Parathyroid adenoma (tissue), 2 donors: ENCODE data around the gene SLC22A3.

Source experiments
- H2AFZ ChIP-seq: fragments of 300-600 bp; sonication (generic); one replicate; pipeline ENCODE4 v1.7.0; 2017; ENCODE audit warnings: antibody characterized with exemption, mild to moderate bottlenecking
- H3K27ac ChIP-seq: fragments of 300-600 bp; sonication (generic); one replicate; pipeline ENCODE4 v1.7.0; 2017
- H3K27me3 ChIP-seq: fragments of 300-600 bp; sonication (generic); one replicate; pipeline ENCODE4 v1.7.0; 2017; ENCODE audit warnings: low read length; ENCODE audit not compliant: control insufficient read depth, insufficient read depth
- H3K36me3 ChIP-seq: fragments of 300-600 bp; sonication (generic); one replicate; pipeline ENCODE4 v1.7.0; 2017; ENCODE audit warnings: low read length; ENCODE audit not compliant: control insufficient read depth, insufficient read depth
- H3K4me1 ChIP-seq: fragments of 300-600 bp; sonication (generic); one replicate; pipeline ENCODE4 v1.7.0; 2017; ENCODE audit warnings: control low read depth
- H3K4me2 ChIP-seq: fragments of 300-600 bp; sonication (generic); one replicate; pipeline ENCODE4 v1.7.0; 2017; ENCODE audit warnings: low read length
- H3K4me3 ChIP-seq: fragments of 300-600 bp; sonication (generic); one replicate; pipeline ENCODE4 v1.7.0; 2017; ENCODE audit warnings: low read depth, low read length
- H3K79me2 ChIP-seq: fragments of 300-600 bp; sonication (generic); one replicate; pipeline ENCODE4 v1.7.0; 2017; ENCODE audit warnings: control low read depth
- H3K9ac ChIP-seq: fragments of 300-600 bp; sonication (generic); one replicate; pipeline ENCODE4 v1.7.0; 2017; ENCODE audit warnings: mild to moderate bottlenecking
- H3K9me3 ChIP-seq: fragments of 300-600 bp; sonication (generic); one replicate; pipeline ENCODE4 v1.7.0; 2017; ENCODE audit warnings: low read length; ENCODE audit not compliant: control insufficient read depth
- CTCF ChIP-seq: fragments of 300-600 bp; sonication (generic); IDR thresholded peaks from one replicate; pipeline ENCODE4 v1.7.0; 2017; ENCODE audit warnings: antibody characterized with exemption, mild to moderate bottlenecking
- donor health status: primary hyperparathyroidism.

SLC22A3 gene

DNA sequence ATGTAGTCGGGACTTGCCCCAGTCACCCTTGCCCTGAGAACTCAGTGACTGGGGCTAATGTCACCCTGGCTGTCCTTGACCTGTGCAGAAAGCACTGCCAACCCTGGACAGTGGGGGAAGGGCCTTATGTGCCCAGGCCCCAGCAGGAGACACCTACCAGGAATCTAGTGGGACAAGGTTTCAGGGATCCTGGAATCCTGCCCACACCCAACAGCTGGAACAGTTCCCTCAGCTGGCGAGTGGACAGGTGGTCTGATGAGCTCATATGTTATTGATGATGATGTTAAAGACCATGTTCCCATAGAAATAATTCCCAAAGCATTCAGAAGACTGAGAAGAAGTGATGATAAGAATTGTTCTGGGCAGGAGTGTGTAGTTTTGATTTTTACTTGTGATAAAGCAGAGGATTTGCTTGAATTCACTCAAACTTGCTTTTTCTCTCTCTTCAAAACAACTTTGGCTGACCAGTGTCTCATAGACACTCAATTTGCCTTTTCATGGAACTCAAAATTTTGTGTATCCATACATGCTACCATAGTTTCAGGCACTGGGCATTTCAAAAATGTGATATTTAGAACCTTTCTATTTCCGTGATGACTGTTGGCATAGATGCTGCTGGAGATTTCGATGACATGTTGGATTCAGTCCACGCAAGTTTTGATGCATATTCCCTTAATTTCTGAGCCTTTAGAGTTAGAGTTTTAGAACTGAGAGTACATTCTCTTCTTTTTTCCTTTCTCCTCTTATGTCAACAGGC, 79.3 kb downstream of the SLC22A3 start:
- H3K36me3 ChIP-seq, result no peaks in the 10 kb centered on the region
- H3K79me2 ChIP-seq, result no peaks in the 10 kb centered on the region
- H3K27me3 ChIP-seq, result no peaks in the 10 kb centered on the region
- no peak overlapping the region for H3K9ac ChIP-seq
- TF ChIP-seq CTCF, result no peak
- no peak overlapping the region for H2AFZ ChIP-seq
- H3K27ac ChIP-seq, result peak overlapping the region; percentile 19
- H3K4me2 ChIP-seq, result no peak overlapping the region
- H3K4me1 ChIP-seq, result peaks cover 14% of the 10 kb centered on the region
- H3K9me3 ChIP-seq, result no peaks in the 10 kb centered on the region
- H3K4me3 ChIP-seq, result no peak overlapping the region

- Histone ChIP-seq H3K27ac (no peak overlapping the region), H3K36me3 (no peaks in the 10 kb centered on the region), H3K79me2 (no peaks in the 10 kb centered on the region), H3K9ac (no peak overlapping the region), H3K4me1 (peaks cover 14% of the 10 kb centered on the region), H3K4me3 (no peak overlapping the region), H3K4me2 (no peak overlapping the region), H3K27me3 (no peaks in the 10 kb centered on the region), H2AFZ (no peak overlapping the region), H3K9me3 (no peaks in the 10 kb centered on the region)
- TF ChIP-seq CTCF, result no peak
These were observed 79.9 kb downstream of the SLC22A3 start for GRCh38 chr6:160428069-160428430.

DNA sequence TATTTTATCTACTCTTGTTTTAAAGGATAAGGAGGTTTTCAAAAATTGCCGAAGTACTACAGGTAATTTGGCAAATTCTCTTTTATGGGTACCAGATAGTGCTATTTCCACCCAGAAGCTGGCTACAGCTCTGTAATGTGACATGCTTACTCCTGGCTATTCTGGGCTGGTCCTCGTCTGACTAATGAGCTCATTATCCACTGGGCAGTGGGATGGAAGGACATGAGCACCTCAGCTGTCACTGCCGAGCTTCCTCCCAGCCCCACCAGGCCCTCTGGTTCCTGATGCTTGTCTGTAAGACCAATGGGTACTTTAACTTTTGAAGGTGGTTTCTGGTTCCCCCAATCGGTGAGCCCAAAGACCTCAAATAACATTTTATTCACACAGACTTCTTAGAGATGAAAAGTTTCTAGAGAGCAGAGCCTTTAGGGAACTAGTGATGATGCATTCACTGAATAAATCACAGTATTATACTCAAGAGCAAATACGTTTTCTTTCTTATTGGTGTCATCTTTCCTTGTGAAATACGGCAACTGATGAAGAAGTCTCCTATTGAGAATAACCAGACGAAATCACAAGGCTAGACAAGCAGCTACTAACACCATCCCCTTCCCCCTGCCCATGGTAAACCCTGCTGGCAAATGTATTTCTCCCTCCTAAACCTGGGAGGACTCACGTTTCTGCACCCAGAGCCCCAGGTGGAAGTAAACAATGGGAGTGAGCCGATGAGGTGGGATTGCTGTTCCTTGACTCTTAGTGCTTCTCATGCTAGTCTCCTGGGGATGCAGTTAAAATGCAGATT, 80.8 kb downstream of the SLC22A3 start:
- H3K9me3 ChIP-seq, result no peaks in the 10 kb centered on the region
- no peak overlapping the region for H3K4me3 ChIP-seq
- H2AFZ ChIP-seq, result no peak overlapping the region
- H3K9ac ChIP-seq, result no peak overlapping the region
- no peak overlapping the region for H3K4me2 ChIP-seq
- H3K79me2 ChIP-seq, result no peaks in the 10 kb centered on the region
- H3K4me1 ChIP-seq, result peaks cover 14% of the 10 kb centered on the region
- no peak for TF ChIP-seq CTCF
- H3K27ac ChIP-seq, result no peak overlapping the region
- H3K27me3 ChIP-seq, result no peaks in the 10 kb centered on the region
- no peaks in the 10 kb centered on the region for H3K36me3 ChIP-seq

GRCh38 chr6:160429620-160429895, 81.4 kb downstream of the SLC22A3 start:
- Histone ChIP-seq H3K79me2 (no peaks in the 10 kb centered on the region), H3K9me3 (no peaks in the 10 kb centered on the region), H3K9ac (no peak overlapping the region), H3K27me3 (no peaks in the 10 kb centered on the region), H3K4me1 (peaks cover 14% of the 10 kb centered on the region), H3K27ac (no peak overlapping the region), H3K4me2 (no peak overlapping the region), H3K4me3 (no peak overlapping the region), H3K36me3 (no peaks in the 10 kb centered on the region), H2AFZ (no peak overlapping the region)
- TF ChIP-seq CTCF, result no peak
